Liver (tissue), 9 donors: Measurements from ENCODE around the gene RAP1B. TPM values are rescaled to one million over a fixed set of nuclear protein-coding genes. Genes with fewer than 3 reads are reported as not detected.

ENCODE experiments used
- DNase-seq: peaks from one replicate; pipeline ENCODE4 v3.0.0-alpha.2; 2017; ENCODE audit warnings: low spot score
- H3K27ac ChIP-seq, 2 donors: one replicate each; pipeline ENCODE4 v1.7.0; 2013; ENCODE audit warnings: inconsistent platforms in 2 of 2, low read length in 2 of 2, control low read depth in 1 of 2, low read depth in 1 of 2, mild to moderate bottlenecking in 1 of 2
- H3K27me3 ChIP-seq, 4 donors: one replicate each; pipeline versions ENCODE4 v1.6.1 to v1.7.0; 2013; ENCODE audit warnings: low read length in 3 of 4, inconsistent platforms in 1 of 4, mild to moderate bottlenecking in 1 of 4, moderate library complexity in 1 of 4; ENCODE audit not compliant: control insufficient read depth in 4 of 4, insufficient read depth in 4 of 4
- H3K36me3 ChIP-seq, 4 donors: one replicate each; pipeline versions ENCODE4 v1.6.1 to v1.7.0; 2013; ENCODE audit warnings: low read length in 3 of 4, mild to moderate bottlenecking in 3 of 4, low read depth in 1 of 4, moderate library complexity in 1 of 4; ENCODE audit not compliant: control insufficient read depth in 4 of 4, insufficient read depth in 3 of 4
- H3K4me1 ChIP-seq, 4 donors: one replicate each; pipeline versions ENCODE4 v1.6.1 to v1.7.0; 2013; ENCODE audit warnings: low read length in 3 of 4, mild to moderate bottlenecking in 3 of 4, moderate library complexity in 1 of 4; ENCODE audit not compliant: control insufficient read depth in 4 of 4, insufficient read depth in 4 of 4
- H3K4me3 ChIP-seq, 3 donors: one replicate each; pipeline versions ENCODE4 v1.6.1 to v1.7.0; 2013; ENCODE audit warnings: low read length in 3 of 3, control low read depth in 1 of 3, low read depth in 1 of 3, mild to moderate bottlenecking in 1 of 3
- H3K9ac ChIP-seq, 2 donors: one replicate each; pipeline ENCODE4 v1.7.0; 2013; ENCODE audit warnings: low read length in 2 of 2, mild to moderate bottlenecking in 2 of 2, moderate library complexity in 2 of 2, control low read depth in 1 of 2, low read depth in 1 of 2
- H3K9me3 ChIP-seq, 4 donors: one replicate each; pipeline versions ENCODE4 v1.6.1 to v1.7.0; 2013; ENCODE audit warnings: low read length in 3 of 4; ENCODE audit not compliant: control insufficient read depth in 4 of 4
- FOXA1 ChIP-seq: IDR thresholded peaks from 2 replicates; pipeline ENCODE4 v1.6.1; 2016; ENCODE audit warnings: antibody characterized with exemption
- FOXA2 ChIP-seq: IDR thresholded peaks from 2 replicates; pipeline ENCODE4 v1.6.1; 2016; ENCODE audit warnings: antibody characterized with exemption
- GABPA ChIP-seq, 2 donors: IDR thresholded peaks in 1 of 2; conservative IDR thresholded peaks in 1 of 2; 2 replicates each; pipeline ENCODE4 v1.6.1; 2016; ENCODE audit warnings: antibody characterized with exemption in 2 of 2, mild to moderate bottlenecking in 1 of 2, moderate library complexity in 1 of 2
- HNF4A ChIP-seq, 2 donors: conservative IDR thresholded peaks; 2 replicates each; pipeline ENCODE4 v1.6.1; 2016; ENCODE audit warnings: antibody characterized with exemption in 2 of 2, mild to moderate bottlenecking in 2 of 2
- HNF4G ChIP-seq: IDR thresholded peaks from 2 replicates; pipeline ENCODE4 v1.6.1; 2016; ENCODE audit warnings: antibody characterized with exemption
- JUND ChIP-seq, 2 donors: IDR thresholded peaks; 2 replicates each; pipeline ENCODE4 v1.6.1; 2016; ENCODE audit warnings: antibody characterized with exemption in 2 of 2
- NR2F2 ChIP-seq: IDR thresholded peaks from 2 replicates; pipeline ENCODE4 v1.6.1; 2016; ENCODE audit warnings: antibody characterized with exemption
- RAD21 ChIP-seq, 2 donors: IDR thresholded peaks; 2 replicates each; pipeline ENCODE4 v1.6.1; 2016; ENCODE audit warnings: antibody characterized with exemption in 2 of 2, mild to moderate bottlenecking in 2 of 2
- RXRA ChIP-seq, 2 donors: IDR thresholded peaks; 2 replicates each; pipeline ENCODE4 v1.6.1; 2017 to 2018; ENCODE audit warnings: antibody characterized with exemption in 2 of 2, mild to moderate bottlenecking in 1 of 2
- SP1 ChIP-seq: IDR thresholded peaks from 2 replicates; pipeline ENCODE4 v1.6.1; 2018; ENCODE audit warnings: antibody characterized with exemption, mild to moderate bottlenecking
- TAF1 ChIP-seq: conservative IDR thresholded peaks from 2 replicates; pipeline ENCODE4 v1.6.1; 2016; ENCODE audit warnings: antibody characterized with exemption, mild to moderate bottlenecking
- YY1 ChIP-seq: IDR thresholded peaks from 2 replicates; pipeline ENCODE4 v1.6.1; 2016; ENCODE audit warnings: antibody characterized with exemption, mild to moderate bottlenecking
- WGBS: extraction: QIAGEN DNeasy Blood & Tissue Kit; methylation state at CpG from one replicate; pipeline ENCODE4 v1.1.7; 2013; 5-methylcytosine and 5-hydroxymethylcytosine counted together
- polyA plus RNA-seq, 2 donors: library from polyadenylated mRNA; stranded (reverse) in 1 of 2; unstranded in 1 of 2; fragments of 200-250 nt in 1 of 2; fragments of >200 nt in 1 of 2; fragmentation: Nextera tagmentation in 1 of 2; extraction: Ambion mirVana in 1 of 2; gene quantifications; one replicate each; pipeline versions ENCODE4 v1.2.1 to v1.2.3, GENCODE V29; 2013 to 2015
- total RNA-seq, 2 donors: library from RNA; depleted of rRNA; stranded (reverse); fragments of >200 nt; gene quantifications; one replicate each; pipeline ENCODE4 v1.2.3, GENCODE V29; 2014
- TF ChIP-seq, protein P1 (sequence below): IDR thresholded peaks from 2 replicates; pipeline ENCODE4 v1.6.1; 2016; ENCODE audit warnings: antibody characterized with exemption
- TF ChIP-seq, protein P2 (sequence below): fragments of 150-350 bp; IDR thresholded peaks from 2 replicates; pipeline ENCODE4 v1.5.1; 2017; ENCODE audit warnings: improper control_type of control experiment, low read depth, low read length; ENCODE audit not compliant: missing input control
- TF ChIP-seq, protein P3 (sequence below): IDR thresholded peaks from 2 replicates; pipeline ENCODE4 v1.6.1; 2016; ENCODE audit warnings: antibody characterized with exemption
- TF ChIP-seq, protein P4 (sequence below): IDR thresholded peaks from 2 replicates; pipeline ENCODE4 v1.6.1; 2016; ENCODE audit warnings: antibody characterized with exemption
- TF ChIP-seq, protein P5 (sequence below): IDR thresholded peaks from 2 replicates; pipeline ENCODE4 v1.6.1; 2016; ENCODE audit warnings: antibody characterized with exemption, mild to moderate bottlenecking
- donor health status: healthy.
- donor health status: healthy.
- donor health status: healthy.
- donor health status: healthy.
- donor health status: healthy.

Gene RAP1B
- total and polyA plus RNA-seq, 4 donors, result 56.2 to 123 (median 72.4) TPM

DNA sequence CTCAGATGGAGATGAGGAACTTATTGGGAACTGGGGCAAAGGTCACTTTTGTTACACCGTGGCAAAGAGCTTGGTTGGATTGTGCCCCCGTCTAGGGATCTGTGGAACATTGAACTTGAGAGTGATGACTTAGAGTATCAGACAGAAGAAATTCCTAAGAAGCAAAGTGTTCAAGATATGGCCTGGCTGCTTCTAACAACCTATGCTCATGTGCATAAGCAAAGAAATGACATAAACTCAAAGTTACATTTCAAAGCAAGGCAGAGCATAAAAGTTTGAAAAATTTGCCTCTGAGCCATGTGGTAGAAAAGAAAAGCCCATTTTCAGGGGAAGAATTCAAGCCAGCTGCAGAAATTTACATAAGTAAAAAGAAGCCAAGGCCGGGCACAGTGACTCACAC is 21.5 kb upstream of the RAP1B start:
- TF ChIP-seq SP1 (no peak), YY1 (no peak), RAD21 (IDR thresholded peaks at IDR 0.05) (no peak), JUND (IDR thresholded peaks at IDR 0.05) (no peak), GABPA (IDR thresholded peaks at IDR 0.05 in 1 of 2, conservative IDR thresholded peaks at IDR 0.05 in 1 of 2) (no peak), TAF1 (no peak), NR2F2 (no peak), HNF4A (conservative IDR thresholded peaks at IDR 0.05) (no peak), FOXA2 (no peak), FOXA1 (no peak), RXRA (IDR thresholded peaks at IDR 0.05) (no peak), HNF4G (no peak)
- TF ChIP-seq, protein P1, sequence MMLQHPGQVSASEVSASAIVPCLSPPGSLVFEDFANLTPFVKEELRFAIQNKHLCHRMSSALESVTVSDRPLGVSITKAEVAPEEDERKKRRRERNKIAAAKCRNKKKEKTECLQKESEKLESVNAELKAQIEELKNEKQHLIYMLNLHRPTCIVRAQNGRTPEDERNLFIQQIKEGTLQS, result no peak
- TF ChIP-seq, protein P2, sequence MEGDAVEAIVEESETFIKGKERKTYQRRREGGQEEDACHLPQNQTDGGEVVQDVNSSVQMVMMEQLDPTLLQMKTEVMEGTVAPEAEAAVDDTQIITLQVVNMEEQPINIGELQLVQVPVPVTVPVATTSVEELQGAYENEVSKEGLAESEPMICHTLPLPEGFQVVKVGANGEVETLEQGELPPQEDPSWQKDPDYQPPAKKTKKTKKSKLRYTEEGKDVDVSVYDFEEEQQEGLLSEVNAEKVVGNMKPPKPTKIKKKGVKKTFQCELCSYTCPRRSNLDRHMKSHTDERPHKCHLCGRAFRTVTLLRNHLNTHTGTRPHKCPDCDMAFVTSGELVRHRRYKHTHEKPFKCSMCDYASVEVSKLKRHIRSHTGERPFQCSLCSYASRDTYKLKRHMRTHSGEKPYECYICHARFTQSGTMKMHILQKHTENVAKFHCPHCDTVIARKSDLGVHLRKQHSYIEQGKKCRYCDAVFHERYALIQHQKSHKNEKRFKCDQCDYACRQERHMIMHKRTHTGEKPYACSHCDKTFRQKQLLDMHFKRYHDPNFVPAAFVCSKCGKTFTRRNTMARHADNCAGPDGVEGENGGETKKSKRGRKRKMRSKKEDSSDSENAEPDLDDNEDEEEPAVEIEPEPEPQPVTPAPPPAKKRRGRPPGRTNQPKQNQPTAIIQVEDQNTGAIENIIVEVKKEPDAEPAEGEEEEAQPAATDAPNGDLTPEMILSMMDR, result no peak
- TF ChIP-seq, protein P3, sequence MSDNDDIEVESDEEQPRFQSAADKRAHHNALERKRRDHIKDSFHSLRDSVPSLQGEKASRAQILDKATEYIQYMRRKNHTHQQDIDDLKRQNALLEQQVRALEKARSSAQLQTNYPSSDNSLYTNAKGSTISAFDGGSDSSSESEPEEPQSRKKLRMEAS, result no peak
- TF ChIP-seq, protein P4, sequence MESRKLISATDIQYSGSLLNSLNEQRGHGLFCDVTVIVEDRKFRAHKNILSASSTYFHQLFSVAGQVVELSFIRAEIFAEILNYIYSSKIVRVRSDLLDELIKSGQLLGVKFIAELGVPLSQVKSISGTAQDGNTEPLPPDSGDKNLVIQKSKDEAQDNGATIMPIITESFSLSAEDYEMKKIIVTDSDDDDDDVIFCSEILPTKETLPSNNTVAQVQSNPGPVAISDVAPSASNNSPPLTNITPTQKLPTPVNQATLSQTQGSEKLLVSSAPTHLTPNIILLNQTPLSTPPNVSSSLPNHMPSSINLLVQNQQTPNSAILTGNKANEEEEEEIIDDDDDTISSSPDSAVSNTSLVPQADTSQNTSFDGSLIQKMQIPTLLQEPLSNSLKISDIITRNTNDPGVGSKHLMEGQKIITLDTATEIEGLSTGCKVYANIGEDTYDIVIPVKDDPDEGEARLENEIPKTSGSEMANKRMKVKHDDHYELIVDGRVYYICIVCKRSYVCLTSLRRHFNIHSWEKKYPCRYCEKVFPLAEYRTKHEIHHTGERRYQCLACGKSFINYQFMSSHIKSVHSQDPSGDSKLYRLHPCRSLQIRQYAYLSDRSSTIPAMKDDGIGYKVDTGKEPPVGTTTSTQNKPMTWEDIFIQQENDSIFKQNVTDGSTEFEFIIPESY, result no peak
- no peaks in the 10 kb centered on the region for H3K36me3 ChIP-seq
- no peaks in the 10 kb centered on the region for H3K4me1 ChIP-seq
- H3K4me3 ChIP-seq, result no peak overlapping the region
- DNase-seq, result no peak
- H3K9ac ChIP-seq, result no peak overlapping the region
- WGBS, result 64% methylated on average over 3 of the region's 3 CpGs
- no peaks in the 10 kb centered on the region for H3K27me3 ChIP-seq
- no peak overlapping the region for H3K27ac ChIP-seq
- peaks cover 0 to 18% (median 2%) of the 10 kb centered on the region in 4 donors for H3K9me3 ChIP-seq

DNA sequence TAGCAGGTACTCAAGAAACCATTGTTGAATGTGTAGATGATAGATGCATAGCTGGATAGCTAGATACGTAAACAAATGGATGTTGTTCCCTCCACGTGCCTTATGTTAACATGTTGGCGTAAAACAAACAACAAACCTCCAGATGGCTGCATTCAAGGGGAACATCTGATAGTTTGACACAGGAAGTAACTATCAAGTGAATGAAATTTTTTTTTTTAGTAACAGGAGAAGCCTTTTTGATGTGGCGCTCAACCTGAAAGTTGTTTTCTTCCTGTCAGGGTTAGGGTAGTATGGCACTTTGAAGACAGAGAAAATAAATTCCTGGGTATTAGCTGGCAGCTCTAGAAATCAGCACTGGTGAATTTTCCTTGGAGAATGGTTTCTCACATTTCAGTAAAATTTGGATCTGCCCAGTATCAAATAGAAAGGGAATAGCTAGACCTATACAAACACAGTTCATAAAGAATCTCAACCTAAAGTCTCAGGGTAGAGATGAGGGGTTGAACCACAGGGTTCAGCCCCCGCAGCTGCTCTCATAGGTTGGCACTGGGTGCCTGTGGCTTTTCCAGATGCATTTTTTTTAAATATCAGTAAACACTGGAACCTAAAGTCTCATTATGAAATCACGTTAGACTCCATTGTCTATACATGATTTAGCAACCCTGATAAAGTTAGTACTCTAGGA is 18.8 kb upstream of the RAP1B start:
- TF ChIP-seq FOXA1, result no peak
- TF ChIP-seq NR2F2, result no peak
- no peak for TF ChIP-seq TAF1
- TF ChIP-seq, protein P5, sequence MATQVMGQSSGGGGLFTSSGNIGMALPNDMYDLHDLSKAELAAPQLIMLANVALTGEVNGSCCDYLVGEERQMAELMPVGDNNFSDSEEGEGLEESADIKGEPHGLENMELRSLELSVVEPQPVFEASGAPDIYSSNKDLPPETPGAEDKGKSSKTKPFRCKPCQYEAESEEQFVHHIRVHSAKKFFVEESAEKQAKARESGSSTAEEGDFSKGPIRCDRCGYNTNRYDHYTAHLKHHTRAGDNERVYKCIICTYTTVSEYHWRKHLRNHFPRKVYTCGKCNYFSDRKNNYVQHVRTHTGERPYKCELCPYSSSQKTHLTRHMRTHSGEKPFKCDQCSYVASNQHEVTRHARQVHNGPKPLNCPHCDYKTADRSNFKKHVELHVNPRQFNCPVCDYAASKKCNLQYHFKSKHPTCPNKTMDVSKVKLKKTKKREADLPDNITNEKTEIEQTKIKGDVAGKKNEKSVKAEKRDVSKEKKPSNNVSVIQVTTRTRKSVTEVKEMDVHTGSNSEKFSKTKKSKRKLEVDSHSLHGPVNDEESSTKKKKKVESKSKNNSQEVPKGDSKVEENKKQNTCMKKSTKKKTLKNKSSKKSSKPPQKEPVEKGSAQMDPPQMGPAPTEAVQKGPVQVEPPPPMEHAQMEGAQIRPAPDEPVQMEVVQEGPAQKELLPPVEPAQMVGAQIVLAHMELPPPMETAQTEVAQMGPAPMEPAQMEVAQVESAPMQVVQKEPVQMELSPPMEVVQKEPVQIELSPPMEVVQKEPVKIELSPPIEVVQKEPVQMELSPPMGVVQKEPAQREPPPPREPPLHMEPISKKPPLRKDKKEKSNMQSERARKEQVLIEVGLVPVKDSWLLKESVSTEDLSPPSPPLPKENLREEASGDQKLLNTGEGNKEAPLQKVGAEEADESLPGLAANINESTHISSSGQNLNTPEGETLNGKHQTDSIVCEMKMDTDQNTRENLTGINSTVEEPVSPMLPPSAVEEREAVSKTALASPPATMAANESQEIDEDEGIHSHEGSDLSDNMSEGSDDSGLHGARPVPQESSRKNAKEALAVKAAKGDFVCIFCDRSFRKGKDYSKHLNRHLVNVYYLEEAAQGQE, result no peak
- no peak for TF ChIP-seq RXRA (IDR thresholded peaks at IDR 0.05)
- no peak for TF ChIP-seq JUND (IDR thresholded peaks at IDR 0.05)
- TF ChIP-seq, protein P4, result no peak
- WGBS, result 75% methylated on average over 6 of the region's 6 CpGs
- H3K36me3 ChIP-seq, result no peaks in the 10 kb centered on the region
- H3K27me3 ChIP-seq, result no peaks in the 10 kb centered on the region
- no peak overlapping the region for H3K9ac ChIP-seq
- no peak overlapping the region for H3K4me3 ChIP-seq
- H3K27ac ChIP-seq, result no peak overlapping the region
- no peaks in the 10 kb centered on the region for H3K4me1 ChIP-seq
- peaks cover 0 to 18% (median 2%) of the 10 kb centered on the region in 4 donors for H3K9me3 ChIP-seq
- no peak for DNase-seq
